Measurements from ENCODE around the gene GTF2I.

GRCh38 chr7:74682829-74683228 lies 25.3 kb downstream of the GTF2I start:
- no peak for TF ChIP-seq POLR2A (IDR thresholded peaks at IDR 0.05; ENCODE audit: low read depth, low read length)
- no peak for TF ChIP-seq CTCF (IDR thresholded peaks at IDR 0.05; ENCODE audit: extremely low read depth in 1 of 2, insufficient read depth in 1 of 2, low read depth in 1 of 2, low read length in 2 of 2)
- TF ChIP-seq MAX (IDR thresholded peaks at IDR 0.05; ENCODE audit: insufficient read depth, insufficient read length), result no peak

All from endothelial cell of umbilical vein (primary cell).